Endothelial cell (in vitro differentiated cells): ENCODE data around the gene MIGA1. TPM values are rescaled to one million over a fixed set of nuclear protein-coding genes. Genes with fewer than 3 reads are reported as not detected.
A peak's percentile ranks its signal among the peaks of the same experiment; 100 is the strongest.

Experiments
- DNase-seq: peaks from one replicate; pipeline ENCODE4 v3.0.0; 2021; ENCODE audit warnings: low spot score
- H3K27ac Mint-ChIP-seq: one replicate; pipeline ENCODE4 v1.8.0; 2021; ENCODE audit warnings: mixed read lengths, inconsistent platforms; ENCODE audit not compliant: unreplicated experiment
- H3K27me3 Mint-ChIP-seq: one replicate; pipeline ENCODE4 v1.8.0; 2021; ENCODE audit warnings: mild to moderate bottlenecking, moderate library complexity, mixed read lengths, inconsistent platforms; ENCODE audit not compliant: unreplicated experiment
- H3K36me3 Mint-ChIP-seq: one replicate; pipeline ENCODE4 v1.8.0; 2021; ENCODE audit warnings: mild to moderate bottlenecking, low read depth, mixed read lengths, inconsistent platforms; ENCODE audit not compliant: unreplicated experiment
- H3K4me1 Mint-ChIP-seq: one replicate; pipeline ENCODE4 v1.8.0; 2021; ENCODE audit warnings: mild to moderate bottlenecking, mixed read lengths, inconsistent platforms; ENCODE audit not compliant: unreplicated experiment
- H3K4me3 Mint-ChIP-seq: one replicate; pipeline ENCODE4 v1.8.0; 2021; ENCODE audit warnings: mild to moderate bottlenecking, mixed read lengths, inconsistent platforms; ENCODE audit not compliant: unreplicated experiment
- H3K9me3 Mint-ChIP-seq: one replicate; pipeline ENCODE4 v1.8.0; 2021; ENCODE audit warnings: mixed read lengths, inconsistent platforms; ENCODE audit not compliant: unreplicated experiment
- total RNA-seq: library from RNA; stranded (reverse); fragmentation: NEBNext Ultra II Directional; extraction: Animal tissue kit (Norgen Biotek cat#: 25700); gene quantifications from one replicate; pipeline ENCODE4 v1.2.1, GENCODE V29; 2021; ENCODE audit not compliant: unreplicated experiment
- TF ChIP-seq, protein P1 (sequence below): fragments of 200-600 bp; sonication (generic); IDR thresholded peaks from one replicate; pipeline ENCODE4 v1.5.0; 2021; ENCODE audit warnings: antibody characterized with exemption; ENCODE audit not compliant: unreplicated experiment

The MIGA1 gene
- total RNA-seq, 1 donor from 2014 or later: 12.3 TPM

DNA sequence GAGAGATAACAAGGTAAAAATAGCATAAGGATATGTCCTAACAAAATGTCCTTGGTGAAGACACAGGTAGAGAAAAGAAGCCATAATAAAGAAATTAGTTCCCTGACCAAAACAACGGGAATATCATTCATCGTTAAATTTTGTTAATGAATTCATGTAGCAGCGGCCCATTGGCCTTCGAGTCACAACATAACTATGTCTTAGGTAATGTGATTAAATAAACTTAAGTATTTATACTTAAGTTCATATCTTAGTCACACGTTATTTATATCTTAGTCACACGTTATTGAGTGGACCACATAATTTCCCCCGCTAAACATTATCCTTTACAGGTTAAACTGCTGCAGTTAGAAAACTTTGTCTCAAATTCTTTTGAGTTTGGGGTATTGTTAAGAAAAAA is 110.2 kb downstream of the MIGA1 start:
- Mint-ChIP-seq H3K4me1 (peaks cover 8% of the 10 kb centered on the region), H3K27me3 (peaks cover 7% of the 10 kb centered on the region), H3K4me3 (peak overlapping the region; percentile 95), H3K27ac (no peak overlapping the region), H3K36me3 (no peaks in the 10 kb centered on the region), H3K9me3 (no peaks in the 10 kb centered on the region)
- no peak for DNase-seq
- TF ChIP-seq, protein P1, sequence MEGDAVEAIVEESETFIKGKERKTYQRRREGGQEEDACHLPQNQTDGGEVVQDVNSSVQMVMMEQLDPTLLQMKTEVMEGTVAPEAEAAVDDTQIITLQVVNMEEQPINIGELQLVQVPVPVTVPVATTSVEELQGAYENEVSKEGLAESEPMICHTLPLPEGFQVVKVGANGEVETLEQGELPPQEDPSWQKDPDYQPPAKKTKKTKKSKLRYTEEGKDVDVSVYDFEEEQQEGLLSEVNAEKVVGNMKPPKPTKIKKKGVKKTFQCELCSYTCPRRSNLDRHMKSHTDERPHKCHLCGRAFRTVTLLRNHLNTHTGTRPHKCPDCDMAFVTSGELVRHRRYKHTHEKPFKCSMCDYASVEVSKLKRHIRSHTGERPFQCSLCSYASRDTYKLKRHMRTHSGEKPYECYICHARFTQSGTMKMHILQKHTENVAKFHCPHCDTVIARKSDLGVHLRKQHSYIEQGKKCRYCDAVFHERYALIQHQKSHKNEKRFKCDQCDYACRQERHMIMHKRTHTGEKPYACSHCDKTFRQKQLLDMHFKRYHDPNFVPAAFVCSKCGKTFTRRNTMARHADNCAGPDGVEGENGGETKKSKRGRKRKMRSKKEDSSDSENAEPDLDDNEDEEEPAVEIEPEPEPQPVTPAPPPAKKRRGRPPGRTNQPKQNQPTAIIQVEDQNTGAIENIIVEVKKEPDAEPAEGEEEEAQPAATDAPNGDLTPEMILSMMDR: no peak

DNA sequence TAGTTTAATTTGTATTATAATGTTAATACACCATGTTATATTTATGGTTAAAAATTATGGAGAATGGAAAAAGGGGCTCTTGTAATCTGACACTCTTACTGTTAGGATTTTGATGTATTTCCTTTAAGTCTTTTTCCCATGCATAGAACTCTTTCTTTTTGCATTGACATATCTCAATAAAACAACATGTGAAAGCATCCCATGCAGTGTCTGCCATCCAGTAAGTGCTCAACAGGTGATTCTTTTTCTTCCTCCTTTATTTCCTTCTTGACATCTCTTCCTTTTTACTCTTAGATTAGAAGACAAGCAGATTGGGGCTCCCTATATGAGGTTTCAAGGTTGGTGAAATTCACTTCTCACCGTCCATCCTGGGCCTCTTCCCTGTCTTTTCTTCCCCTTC is 111.8 kb downstream of the MIGA1 start:
- no peak overlapping the region for H3K27ac Mint-ChIP-seq
- no peak for DNase-seq
- H3K36me3 Mint-ChIP-seq: no peaks in the 10 kb centered on the region
- H3K4me1 Mint-ChIP-seq: peaks cover 8% of the 10 kb centered on the region
- TF ChIP-seq, protein P1: no peak
- H3K27me3 Mint-ChIP-seq: peaks cover 5% of the 10 kb centered on the region
- H3K4me3 Mint-ChIP-seq: no peak overlapping the region
- H3K9me3 Mint-ChIP-seq: no peaks in the 10 kb centered on the region

DNA sequence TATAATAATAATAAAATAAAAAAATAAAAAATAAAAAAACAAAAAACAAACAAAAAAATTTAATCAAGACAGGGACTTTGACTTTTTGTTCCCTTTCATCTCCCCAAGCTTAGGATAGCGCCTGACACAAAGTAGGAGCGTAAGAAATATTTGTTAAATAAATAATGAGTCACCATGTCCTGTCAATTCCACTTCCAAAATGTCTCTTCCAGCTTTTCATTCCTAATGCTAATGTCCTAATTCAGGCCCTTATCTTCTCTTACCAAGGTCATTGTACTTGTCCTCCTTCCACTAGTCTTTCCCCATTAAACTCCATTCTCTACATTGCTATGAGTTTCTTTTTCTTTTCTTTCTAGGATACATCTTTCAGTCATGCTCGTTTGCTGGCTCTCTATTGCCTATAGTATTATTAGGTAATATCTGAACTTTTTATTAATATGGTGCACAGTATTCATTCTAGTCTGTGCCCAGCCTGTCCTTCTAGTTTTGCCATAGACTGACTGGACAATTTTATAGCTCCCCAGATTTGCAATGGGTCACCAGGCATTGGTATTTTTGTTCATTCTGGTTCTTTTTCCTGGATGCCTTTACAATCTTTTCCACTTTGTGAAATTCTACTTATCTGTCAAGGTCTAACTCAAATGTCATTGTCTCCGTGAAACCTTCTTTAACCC is 120.3 kb downstream of the MIGA1 start:
- Mint-ChIP-seq H3K36me3 (no peaks in the 10 kb centered on the region), H3K27ac (no peak overlapping the region), H3K4me1 (no peaks in the 10 kb centered on the region), H3K9me3 (no peaks in the 10 kb centered on the region), H3K4me3 (no peak overlapping the region), H3K27me3 (no peaks in the 10 kb centered on the region)
- no peak for DNase-seq
- TF ChIP-seq, protein P1: no peak

DNA sequence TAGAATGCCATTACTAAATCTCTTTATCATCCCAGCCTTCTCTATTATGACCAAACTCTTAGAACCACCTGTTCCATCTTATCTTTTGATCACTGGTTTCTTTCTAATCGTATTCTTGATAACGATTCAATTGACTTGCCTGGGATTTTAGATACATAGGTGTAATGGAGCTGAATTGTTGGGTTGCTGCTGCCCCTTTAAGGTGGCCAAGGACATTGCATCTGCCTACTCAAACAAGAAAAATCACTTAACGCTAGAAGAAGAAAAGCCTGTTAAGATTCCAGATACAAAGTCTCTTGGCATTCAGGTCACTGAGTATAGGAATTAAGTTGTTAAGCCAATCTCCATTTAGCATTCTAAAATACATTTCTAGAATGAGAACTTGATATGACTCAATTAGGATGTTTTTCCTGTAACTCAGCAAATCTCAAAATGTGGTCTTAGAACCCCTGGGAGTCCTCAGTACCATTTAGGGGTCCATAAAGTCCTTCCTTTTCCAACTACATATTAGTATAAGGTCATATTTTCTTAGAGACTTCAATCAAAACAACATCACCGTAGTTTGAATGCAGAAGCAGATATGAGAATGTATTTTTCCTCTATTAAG is 121.3 kb downstream of the MIGA1 start:
- TF ChIP-seq, protein P1: peak; percentile 42
- no peaks in the 10 kb centered on the region for H3K4me1 Mint-ChIP-seq
- no peaks in the 10 kb centered on the region for H3K27me3 Mint-ChIP-seq
- no peak overlapping the region for H3K27ac Mint-ChIP-seq
- no peak overlapping the region for H3K4me3 Mint-ChIP-seq
- H3K36me3 Mint-ChIP-seq: no peaks in the 10 kb centered on the region
- peak; percentile 15 for DNase-seq
- no peaks in the 10 kb centered on the region for H3K9me3 Mint-ChIP-seq

DNA sequence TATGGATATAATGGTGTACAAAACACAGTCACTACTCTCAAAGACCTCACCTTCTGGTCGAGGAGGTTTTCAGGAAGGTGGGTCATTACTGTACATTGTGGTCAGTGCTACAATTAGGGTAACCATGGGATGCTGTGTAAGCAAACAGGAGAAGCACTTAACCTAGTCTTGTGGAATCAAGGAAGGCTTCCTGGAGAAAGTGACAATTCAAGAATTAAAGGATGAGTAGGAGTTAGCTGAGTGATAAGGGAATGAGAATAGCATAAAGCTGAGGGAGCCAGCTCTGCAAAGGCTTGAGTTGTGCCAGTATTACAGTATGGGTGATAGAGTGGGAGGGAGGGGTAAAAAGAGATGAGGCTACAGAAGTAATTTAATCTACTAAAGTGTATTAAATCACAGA is 126.2 kb downstream of the MIGA1 start:
- DNase-seq: no peak
- Mint-ChIP-seq H3K4me3 (no peak overlapping the region), H3K36me3 (no peaks in the 10 kb centered on the region), H3K4me1 (no peaks in the 10 kb centered on the region), H3K9me3 (no peaks in the 10 kb centered on the region), H3K27me3 (no peaks in the 10 kb centered on the region), H3K27ac (no peak overlapping the region)
- TF ChIP-seq, protein P1: no peak
